Activated CD8-positive, alpha-beta memory T cell treated with anti-CD3 and anti-CD28 coated beads for 4 hours (primary cell): ENCODE measurements around the gene AMTN.
"Not testable (repeated sequence)": the region's sequence is repeated elsewhere in the genome, so short reads cannot be mapped to it uniquely, and the experiment has no call there.

Experiments used
- DNase-seq, 2 donors: peaks; one replicate each; pipeline ENCODE4 v3.0.0-alpha.2; 2020; ENCODE audit warnings: low read depth in 2 of 2

AMTN gene, protein sequence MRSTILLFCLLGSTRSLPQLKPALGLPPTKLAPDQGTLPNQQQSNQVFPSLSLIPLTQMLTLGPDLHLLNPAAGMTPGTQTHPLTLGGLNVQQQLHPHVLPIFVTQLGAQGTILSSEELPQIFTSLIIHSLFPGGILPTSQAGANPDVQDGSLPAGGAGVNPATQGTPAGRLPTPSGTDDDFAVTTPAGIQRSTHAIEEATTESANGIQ

GRCh38 chr4:70518269-70518668, at the start of gene AMTN:
Gene AMTN, plus strand, starts transcription at chr4:70518569. Its CDS starts 209 bp downstream, at chr4:70518778.
- DNase-seq: no peak

- DNase-seq: no peak
These were observed 46.5 kb upstream of the AMTN start, which contains the start of gene MUC7 for GRCh38 chr4:70471897-70472296. Gene MUC7, plus strand, starts transcription at chr4:70472197. Its CDS starts 1,825 bp downstream, at chr4:70474022.

- DNase-seq: no peak
These were observed 44.7 kb upstream of the AMTN start for GRCh38 chr4:70473679-70474078.

DNA sequence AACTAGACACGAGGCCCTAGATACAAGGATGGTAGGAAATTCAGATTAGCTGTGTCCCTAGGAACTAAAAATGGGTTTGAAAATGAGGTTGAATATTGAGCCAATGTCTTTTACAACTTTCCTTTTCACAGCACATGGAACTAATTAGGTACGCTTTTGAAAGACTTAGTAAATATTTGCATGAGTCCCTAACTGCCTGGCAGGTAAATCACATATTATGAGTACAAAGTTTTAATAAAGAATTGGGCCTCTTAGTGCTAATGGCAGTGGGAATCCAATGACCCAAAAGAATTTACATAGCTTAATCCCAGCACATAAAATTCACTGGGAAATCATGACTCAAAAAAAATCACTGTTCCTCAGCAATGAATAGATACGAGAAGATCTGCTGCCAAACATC, 29.6 kb upstream of the AMTN start:
- no peak for DNase-seq

DNA sequence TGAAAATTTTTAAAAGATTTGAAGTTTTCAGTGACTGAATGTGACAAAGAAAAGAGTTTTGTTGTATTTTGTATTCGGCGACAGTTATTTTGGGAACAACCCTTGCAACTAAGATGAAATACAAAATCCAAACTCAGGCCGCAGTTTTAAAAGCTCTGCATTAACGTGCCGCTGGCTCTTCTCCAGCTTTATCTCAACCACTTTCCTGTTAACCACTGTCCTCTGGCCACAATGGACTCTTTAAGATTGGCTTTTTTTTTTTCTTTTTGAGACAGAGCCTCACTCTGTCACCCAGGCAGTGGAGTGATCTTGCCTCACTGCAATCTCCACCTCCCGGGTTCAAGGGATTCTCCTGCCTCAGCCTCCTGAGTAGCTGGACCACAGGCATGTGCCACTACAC, 22.1 kb upstream of the AMTN start:
- no peak for DNase-seq

DNA sequence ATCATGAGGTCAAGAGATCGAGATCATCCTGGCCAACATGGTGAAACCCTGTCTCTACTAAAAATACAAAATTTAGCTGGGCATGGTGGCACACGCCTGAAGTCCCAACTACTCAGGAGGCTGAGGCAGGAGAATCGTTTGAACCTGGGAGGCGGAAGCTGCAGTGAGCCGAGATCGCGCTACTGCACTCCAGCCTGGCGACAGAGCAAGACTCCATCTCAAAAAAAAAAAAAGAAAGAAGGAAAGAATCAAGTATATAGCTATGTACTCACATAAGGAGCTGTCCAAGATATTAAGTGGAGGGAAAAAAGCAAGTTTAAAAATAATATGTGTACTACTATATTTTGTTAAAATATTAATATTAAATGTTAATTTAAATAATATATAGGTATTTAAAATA, 16.5 kb upstream of the AMTN start:
- DNase-seq: not testable (repeated sequence)

- no peak for DNase-seq
These were observed 13.6 kb upstream of the AMTN start for GRCh38 chr4:70504733-70505132.

DNA sequence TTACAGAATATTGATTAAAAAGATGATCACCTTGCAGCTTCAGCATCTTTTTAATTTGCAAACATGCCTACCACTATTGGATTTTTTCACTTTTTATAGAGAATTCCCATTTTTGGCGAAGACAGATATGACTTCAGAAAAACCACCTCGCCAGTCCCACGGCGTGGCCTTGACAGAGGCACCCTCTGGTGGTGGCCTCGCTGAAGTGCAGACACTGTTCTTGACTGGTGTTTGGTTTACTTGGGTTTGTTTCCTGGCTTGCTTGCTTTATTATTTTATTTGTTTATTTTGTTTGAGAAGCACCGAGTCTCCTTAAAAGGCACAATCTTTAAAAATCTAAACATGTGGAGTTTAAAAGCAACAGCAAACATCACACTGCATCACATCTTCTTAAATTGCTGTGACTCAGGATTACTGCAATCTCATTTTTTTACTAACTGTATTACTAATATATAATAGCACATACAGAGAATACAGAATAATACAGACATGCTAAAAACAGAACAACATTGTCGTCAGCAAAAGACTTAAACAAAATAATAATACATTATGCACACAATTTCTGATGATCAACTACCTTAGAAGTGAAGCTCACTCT, 13.1 kb upstream of the AMTN start:
- peak; percentile 8 to 9 for DNase-seq

DNA sequence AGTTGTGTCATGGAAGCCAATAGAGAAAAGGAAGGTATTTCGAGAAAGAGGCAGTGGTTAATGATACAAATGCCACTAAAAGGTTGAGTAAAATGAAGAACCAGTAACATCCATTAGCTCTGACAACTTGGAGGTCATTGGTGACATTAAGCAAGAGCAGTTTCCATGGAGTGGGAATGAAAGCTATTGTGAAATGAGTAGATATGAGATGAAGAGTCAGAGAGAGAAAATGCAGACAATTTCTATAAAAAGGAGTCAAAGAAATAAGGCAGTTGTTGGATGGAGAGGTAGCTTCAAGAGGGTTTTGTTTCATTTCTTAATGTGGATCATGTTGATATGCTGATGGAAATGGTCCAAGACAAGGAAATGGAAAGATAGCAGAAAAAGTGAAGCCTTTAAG, 9.6 kb upstream of the AMTN start:
- DNase-seq: no peak

DNA sequence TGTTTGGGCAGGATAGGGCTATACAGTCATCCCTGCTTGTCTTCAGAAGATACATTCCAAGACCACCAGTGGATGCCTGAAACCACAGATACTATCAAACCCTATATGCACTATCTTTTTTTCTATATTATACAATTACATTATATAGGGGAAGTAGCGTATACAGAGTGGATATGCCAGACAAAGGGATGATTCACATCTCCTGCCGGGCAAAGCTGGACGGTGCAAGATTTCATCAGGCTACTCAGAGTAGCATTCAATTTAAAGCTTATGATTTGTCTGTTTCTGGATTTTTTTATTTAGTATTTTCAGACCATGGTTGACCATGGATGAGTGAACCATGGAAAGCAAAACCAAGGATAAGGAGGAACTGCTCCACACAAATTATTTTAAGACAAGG, 7.0 kb upstream of the AMTN start:
- no peak for DNase-seq

GRCh38 chr4:70515367-70516250, 2.8 kb upstream of the AMTN start:
- no peak for DNase-seq

DNA sequence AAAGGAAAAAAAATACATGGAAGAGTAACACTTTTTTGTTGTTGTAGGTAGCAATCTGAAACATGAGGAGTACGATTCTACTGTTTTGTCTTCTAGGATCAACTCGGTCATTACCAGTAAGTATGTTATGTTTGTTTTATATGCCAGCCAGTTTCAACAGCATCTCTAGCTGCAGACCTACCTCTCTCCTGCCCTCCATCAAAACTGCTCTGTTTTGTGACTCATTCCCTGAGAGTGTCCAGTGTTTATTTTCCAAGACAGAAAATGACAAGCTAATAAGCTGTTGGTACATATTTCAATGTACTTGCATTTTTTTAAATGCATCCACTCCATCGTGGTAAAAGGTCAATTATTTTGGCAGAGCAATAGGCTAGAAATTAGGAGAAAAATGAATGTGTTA, 347 bp downstream of the AMTN start:
- no peak for DNase-seq

DNA sequence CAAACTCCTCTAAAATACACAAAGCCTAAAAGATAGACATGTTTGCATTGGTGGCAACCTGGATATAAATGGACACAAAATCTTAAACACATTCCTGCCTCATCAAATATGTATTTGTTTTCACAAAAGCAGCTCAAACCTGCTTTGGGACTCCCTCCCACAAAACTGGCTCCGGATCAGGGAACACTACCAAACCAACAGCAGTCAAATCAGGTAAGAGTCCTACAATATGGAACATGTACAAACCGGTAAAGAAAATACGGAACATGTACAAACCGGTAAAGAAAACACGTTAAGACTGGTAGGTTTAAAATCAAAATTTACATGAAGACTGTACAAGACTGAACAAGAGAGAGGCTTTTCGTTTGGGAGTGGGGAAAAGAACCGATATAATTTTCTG, 4.3 kb downstream of the AMTN start:
- DNase-seq: no peak

GRCh38 chr4:70530997-70531396, 12.6 kb downstream of the AMTN start:
- no peak for DNase-seq

- no peak for DNase-seq
These were observed 13.6 kb downstream of the AMTN start for GRCh38 chr4:70531981-70532380.

DNA sequence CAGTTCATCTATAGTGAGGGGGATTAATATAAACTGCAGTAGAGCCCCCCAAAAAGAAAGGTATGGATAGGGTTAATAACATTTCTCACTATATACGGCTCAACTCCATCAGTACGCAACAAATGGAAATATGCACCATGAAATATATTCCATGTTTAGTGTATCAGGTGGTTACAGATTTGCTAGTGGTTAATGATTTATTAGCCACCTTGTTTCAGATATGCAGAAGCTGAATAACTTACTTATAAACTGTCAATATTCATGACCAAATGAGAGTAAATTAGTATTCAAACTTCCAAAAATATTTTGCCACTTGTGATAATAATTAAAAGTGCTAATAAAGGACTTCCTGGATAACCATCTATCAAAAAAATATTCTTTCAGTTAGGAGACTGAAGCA, 14.8 kb downstream of the AMTN start:
- DNase-seq: no peak

- no peak for DNase-seq
These were observed 15.4 kb downstream of the AMTN start for GRCh38 chr4:70533791-70534190.

- DNase-seq: not testable (repeated sequence)
These were observed 16.5 kb downstream of the AMTN start for GRCh38 chr4:70534886-70535285.

GRCh38 chr4:70538869-70539268, 20.5 kb downstream of the AMTN start:
- no peak for DNase-seq

- DNase-seq: no peak
These were observed 26.0 kb downstream of the AMTN start for GRCh38 chr4:70544279-70544868.

DNA sequence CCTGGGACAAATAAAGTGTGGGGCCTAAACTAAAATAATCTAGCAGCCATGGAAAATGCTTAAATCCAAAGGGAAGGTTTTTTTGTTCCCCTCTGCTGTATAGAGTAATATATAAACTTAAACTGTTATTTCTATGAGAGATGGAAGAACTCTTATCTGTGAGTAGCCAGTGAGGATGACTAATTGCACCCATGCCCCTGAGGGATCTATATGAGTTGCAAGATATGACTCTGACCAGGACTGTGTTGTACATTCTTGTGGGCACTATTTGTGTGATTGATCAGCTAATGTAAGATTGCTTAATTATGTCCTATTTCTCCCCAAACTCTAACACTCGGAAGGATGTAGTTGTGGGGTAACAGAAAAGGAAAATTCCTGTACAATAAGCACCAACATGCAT, 38.5 kb downstream of the AMTN start:
- DNase-seq: no peak

DNA sequence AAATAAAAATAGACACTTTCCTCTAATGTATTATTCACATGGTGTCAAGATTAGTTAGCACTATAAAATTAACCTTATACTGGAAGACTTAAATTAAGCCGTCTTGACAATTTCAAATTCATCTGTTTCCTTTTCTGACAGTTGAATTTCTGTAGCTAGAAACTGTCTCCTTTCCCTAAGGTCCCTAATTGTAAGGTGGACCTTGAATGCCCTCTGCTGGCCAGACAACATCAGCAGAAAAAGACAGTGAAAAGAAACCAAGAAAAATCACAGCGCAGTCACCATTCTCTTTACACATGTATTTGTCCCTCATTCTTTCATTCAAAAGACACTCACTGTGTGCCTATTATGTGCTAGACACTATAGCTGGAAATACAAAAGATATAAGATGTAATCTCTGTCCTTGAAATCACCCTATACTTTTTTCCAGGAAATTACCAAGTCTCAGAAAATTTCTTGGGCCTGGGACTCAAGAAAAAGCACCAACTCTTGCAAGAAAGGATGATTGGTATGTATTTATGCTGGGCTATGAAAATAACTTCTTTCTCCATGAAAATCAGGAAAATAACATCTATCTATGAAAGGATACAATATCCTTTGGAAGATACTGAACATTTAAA, 41.0 kb downstream of the AMTN start:
- peak in 1 of 2 donors; percentile 2 for DNase-seq
